ENCODE measurements around the gene PLA2R1. TPM values are rescaled to one million over a fixed set of nuclear protein-coding genes. Genes with fewer than 3 reads are reported as not detected.

The PLA2R1 gene
- total and polyA plus RNA-seq, 2 experiments from 2014 or later, result 4.9 to 9.6 TPM

GRCh38 chr2:160028431-160029269 lies 33.8 kb downstream of the PLA2R1 start:
- TF ChIP-seq CTCF (IDR thresholded peaks at IDR 0.05; ENCODE audit: poor library complexity), result no peak
- no peak for TF ChIP-seq EZH2 (IDR thresholded peaks at IDR 0.05; ENCODE audit: borderline replicate concordance)
- no peak for TF ChIP-seq EZH2phosphoT487 (IDR thresholded peaks at IDR 0.05; ENCODE audit: low read depth, severe bottlenecking, unreplicated experiment)
- no peak for DNase-seq (ENCODE audit: low spot score)
- Histone ChIP-seq H3K27me3 (no peaks in the 10 kb centered on the region), H3K4me1 (ENCODE audit: insufficient read depth) (no peaks in the 10 kb centered on the region), H3K9me2 (replicated peaks; ENCODE audit: insufficient read depth) (no peaks in the 10 kb centered on the region), H3K36me3 (replicated peaks; ENCODE audit: insufficient read depth, low read depth) (no peaks in the 10 kb centered on the region), H2AFZ (no peak overlapping the region), H3K4me3 (no peak overlapping the region), H3K4me2 (no peak overlapping the region), H4K20me1 (ENCODE audit: insufficient read depth, poor library complexity, severe bottlenecking) (no peaks in the 10 kb centered on the region), H3K27ac (no peak overlapping the region), H3K9me3 (ENCODE audit: low read depth) (no peaks in the 10 kb centered on the region), H3K79me2 (no peaks in the 10 kb centered on the region)
- WGBS (ENCODE audit: low lambda C conversion rate, missing lambda C conversion rate), result 80% methylated on average over 10 of the region's 10 CpGs

- H3K27ac ChIP-seq, result no peak overlapping the region
- 100% methylated on average over 1 of the region's 1 CpG for WGBS (ENCODE audit: low lambda C conversion rate, missing lambda C conversion rate)
- no peaks in the 10 kb centered on the region for H3K9me3 ChIP-seq (ENCODE audit: low read depth)
- no peak overlapping the region for H2AFZ ChIP-seq
- no peak overlapping the region for H3K4me3 ChIP-seq
- no peaks in the 10 kb centered on the region for H3K79me2 ChIP-seq
- no peaks in the 10 kb centered on the region for H3K9me2 ChIP-seq (replicated peaks; ENCODE audit: insufficient read depth)
- H4K20me1 ChIP-seq (ENCODE audit: insufficient read depth, poor library complexity, severe bottlenecking), result no peaks in the 10 kb centered on the region
- no peaks in the 10 kb centered on the region for H3K4me1 ChIP-seq (ENCODE audit: insufficient read depth)
- H3K36me3 ChIP-seq (replicated peaks; ENCODE audit: insufficient read depth, low read depth), result no peaks in the 10 kb centered on the region
- H3K4me2 ChIP-seq, result no peak overlapping the region
- TF ChIP-seq CTCF (IDR thresholded peaks at IDR 0.05; ENCODE audit: poor library complexity) (peak; percentile 15), EZH2 (IDR thresholded peaks at IDR 0.05; ENCODE audit: borderline replicate concordance) (no peak)
- no peaks in the 10 kb centered on the region for H3K27me3 ChIP-seq
- DNase-seq (ENCODE audit: low spot score), result no peak
Observed at GRCh38 chr2:160022162-160022561, 40.3 kb downstream of the PLA2R1 start.

- no peaks in the 10 kb centered on the region for H3K9me3 ChIP-seq (ENCODE audit: low read depth)
- no peak overlapping the region for H3K27ac ChIP-seq
- TF ChIP-seq EZH2 (IDR thresholded peaks at IDR 0.05; ENCODE audit: borderline replicate concordance), result no peak
- TF ChIP-seq EZH2phosphoT487 (IDR thresholded peaks at IDR 0.05; ENCODE audit: low read depth, severe bottlenecking, unreplicated experiment), result no peak
- TF ChIP-seq CTCF (IDR thresholded peaks at IDR 0.05; ENCODE audit: poor library complexity), result no peak
- H4K20me1 ChIP-seq (ENCODE audit: insufficient read depth, poor library complexity, severe bottlenecking), result no peaks in the 10 kb centered on the region
- H3K9me2 ChIP-seq (replicated peaks; ENCODE audit: insufficient read depth), result no peaks in the 10 kb centered on the region
- H3K36me3 ChIP-seq (replicated peaks; ENCODE audit: insufficient read depth, low read depth), result no peaks in the 10 kb centered on the region
- no peak overlapping the region for H3K4me2 ChIP-seq
- DNase-seq (ENCODE audit: low spot score), result no peak
- H3K79me2 ChIP-seq, result no peaks in the 10 kb centered on the region
- H2AFZ ChIP-seq, result no peak overlapping the region
- no peaks in the 10 kb centered on the region for H3K4me1 ChIP-seq (ENCODE audit: insufficient read depth)
- no peaks in the 10 kb centered on the region for H3K27me3 ChIP-seq
- WGBS (ENCODE audit: low lambda C conversion rate, missing lambda C conversion rate), result 98% methylated on average over 2 of the region's 2 CpGs
- H3K4me3 ChIP-seq, result no peak overlapping the region
Observed at GRCh38 chr2:160019374-160020090, 42.9 kb downstream of the PLA2R1 start.

Measured in hepatocyte (in vitro differentiated cells).